ENCODE measurements around the gene GTPBP3.

Gene GTPBP3

DNA sequence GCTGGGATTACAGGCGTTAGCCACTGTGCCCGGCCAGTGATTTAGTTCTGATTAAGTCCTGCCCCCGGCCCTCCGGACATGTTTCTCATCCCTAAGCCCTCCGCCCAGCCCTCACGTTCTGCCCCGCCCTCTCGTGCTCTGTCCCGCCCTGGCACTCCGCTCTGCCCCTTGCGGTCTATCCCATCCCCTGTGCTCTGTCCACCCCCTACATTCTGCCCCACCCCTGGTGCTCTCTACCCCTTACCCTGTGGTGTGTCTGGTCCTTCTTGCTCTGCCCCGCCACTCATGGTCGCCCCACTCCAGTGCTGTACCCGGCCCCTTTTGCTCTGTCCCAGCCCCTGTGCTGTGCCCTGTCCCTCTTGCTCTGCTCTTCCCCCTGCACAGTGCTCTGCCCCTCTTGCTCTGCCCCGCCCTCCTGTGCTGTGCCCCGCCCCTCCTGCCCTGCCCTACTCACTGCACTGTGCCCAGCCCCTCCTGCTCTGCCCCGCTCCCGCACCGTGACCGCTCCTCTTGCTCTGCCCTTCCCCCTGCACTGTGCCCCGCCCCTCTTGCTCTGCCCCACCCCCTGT is 3.0 kb downstream of the GTPBP3 start:
- peaks cover 14% of the 10 kb centered on the region; the same call in 1 of the 2 replicates for H3K79me2 ChIP-seq (ENCODE audit: insufficient read depth, low read length)
- no peaks in the 10 kb centered on the region for H3K9me3 ChIP-seq (ENCODE audit: insufficient read depth, low read length)
- no peak overlapping the region for H2AFZ ChIP-seq (ENCODE audit: low read depth, low read length, severe bottlenecking)
- H3K4me2 ChIP-seq (ENCODE audit: low read depth, low read length, poor library complexity, severe bottlenecking) = no peak overlapping the region
- no peaks in the 10 kb centered on the region for H3K27me3 ChIP-seq (ENCODE audit: low read length)
- no peaks in the 10 kb centered on the region for H4K20me1 ChIP-seq (ENCODE audit: low read depth, low read length)
- H3F3A ChIP-seq (ENCODE audit: insufficient read depth) = peaks cover 8% of the 10 kb centered on the region
- TF ChIP-seq EZH2phosphoT487 (conservative IDR thresholded peaks at IDR 0.05; ENCODE audit: low read length) = no peak
- TF ChIP-seq, protein P1, sequence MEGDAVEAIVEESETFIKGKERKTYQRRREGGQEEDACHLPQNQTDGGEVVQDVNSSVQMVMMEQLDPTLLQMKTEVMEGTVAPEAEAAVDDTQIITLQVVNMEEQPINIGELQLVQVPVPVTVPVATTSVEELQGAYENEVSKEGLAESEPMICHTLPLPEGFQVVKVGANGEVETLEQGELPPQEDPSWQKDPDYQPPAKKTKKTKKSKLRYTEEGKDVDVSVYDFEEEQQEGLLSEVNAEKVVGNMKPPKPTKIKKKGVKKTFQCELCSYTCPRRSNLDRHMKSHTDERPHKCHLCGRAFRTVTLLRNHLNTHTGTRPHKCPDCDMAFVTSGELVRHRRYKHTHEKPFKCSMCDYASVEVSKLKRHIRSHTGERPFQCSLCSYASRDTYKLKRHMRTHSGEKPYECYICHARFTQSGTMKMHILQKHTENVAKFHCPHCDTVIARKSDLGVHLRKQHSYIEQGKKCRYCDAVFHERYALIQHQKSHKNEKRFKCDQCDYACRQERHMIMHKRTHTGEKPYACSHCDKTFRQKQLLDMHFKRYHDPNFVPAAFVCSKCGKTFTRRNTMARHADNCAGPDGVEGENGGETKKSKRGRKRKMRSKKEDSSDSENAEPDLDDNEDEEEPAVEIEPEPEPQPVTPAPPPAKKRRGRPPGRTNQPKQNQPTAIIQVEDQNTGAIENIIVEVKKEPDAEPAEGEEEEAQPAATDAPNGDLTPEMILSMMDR (IDR thresholded peaks at IDR 0.05; ENCODE audit: insufficient read depth, low read length, poor library complexity, severe bottlenecking) = no peak
- H3K36me3 ChIP-seq (ENCODE audit: low read length) = 0 out of 2 replicates have a peak, but pooled peaks cover 4% of the 10 kb centered on the region
- no peak overlapping the region for H3K9ac ChIP-seq (ENCODE audit: low read length)
- H3K4me3 ChIP-seq (ENCODE audit: insufficient read depth, low read length, poor library complexity, severe bottlenecking) = no peak overlapping the region
- no peak overlapping the region for H3K27ac ChIP-seq (ENCODE audit: low read depth, low read length)
- no peaks in the 10 kb centered on the region for H3K9me2 ChIP-seq (replicated peaks; ENCODE audit: insufficient read depth, low read length)

DNA sequence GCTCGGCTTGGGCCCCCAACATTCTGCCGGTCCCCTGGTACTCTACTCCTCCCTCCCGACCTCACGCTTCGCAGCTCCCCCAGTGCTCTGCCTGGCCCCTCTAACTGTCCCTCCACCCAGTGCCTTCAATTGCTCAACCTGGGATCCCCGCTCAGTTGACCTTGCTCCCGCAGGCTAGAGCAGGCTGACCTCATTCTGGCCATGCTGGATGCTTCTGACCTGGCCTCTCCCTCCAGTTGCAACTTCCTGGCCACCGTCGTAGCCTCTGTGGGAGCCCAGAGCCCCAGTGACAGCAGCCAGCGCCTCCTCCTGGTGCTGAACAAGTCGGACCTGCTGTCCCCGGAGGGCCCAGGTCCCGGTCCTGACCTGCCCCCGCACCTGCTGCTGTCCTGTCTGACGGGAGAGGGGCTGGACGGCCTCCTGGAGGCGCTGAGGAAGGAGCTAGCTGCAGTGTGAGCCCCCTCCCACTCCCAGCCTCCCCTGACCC is 3.6 kb downstream of the GTPBP3 start:
- no peak overlapping the region for H3K4me2 ChIP-seq (ENCODE audit: low read depth, low read length, poor library complexity, severe bottlenecking)

DNA sequence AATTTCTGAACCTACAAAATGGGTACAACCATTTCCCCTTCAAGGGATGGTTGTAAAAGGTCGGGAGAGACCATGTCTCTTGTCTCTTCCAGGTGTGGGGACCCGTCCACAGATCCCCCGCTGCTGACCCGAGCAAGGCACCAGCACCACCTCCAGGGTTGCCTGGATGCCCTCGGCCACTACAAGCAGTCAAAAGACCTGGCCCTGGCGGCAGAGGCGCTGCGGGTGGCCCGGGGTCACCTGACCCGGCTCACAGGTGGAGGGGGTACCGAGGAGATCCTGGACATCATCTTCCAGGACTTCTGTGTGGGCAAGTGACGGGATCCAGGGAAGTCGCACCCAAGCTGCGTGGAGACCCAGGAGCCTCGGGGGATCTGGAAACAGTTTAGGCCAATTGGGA is 4.0 kb downstream of the GTPBP3 start:
- H3K27ac ChIP-seq (ENCODE audit: low read depth, low read length) = no peak overlapping the region

More for the DNA sequence above, 3.6 kb downstream of the GTPBP3 start:
- Histone ChIP-seq H3K4me3 (ENCODE audit: insufficient read depth, low read length, poor library complexity, severe bottlenecking) (no peak overlapping the region), H3K9ac (ENCODE audit: low read length) (no peak overlapping the region), H3K27me3 (ENCODE audit: low read length) (no peaks in the 10 kb centered on the region), H3K9me3 (ENCODE audit: insufficient read depth, low read length) (no peaks in the 10 kb centered on the region), H2AFZ (ENCODE audit: low read depth, low read length, severe bottlenecking) (no peak overlapping the region), H3K9me2 (replicated peaks; ENCODE audit: insufficient read depth, low read length) (no peaks in the 10 kb centered on the region), H4K20me1 (ENCODE audit: low read depth, low read length) (no peaks in the 10 kb centered on the region), H3K27ac (ENCODE audit: low read depth, low read length) (no peak overlapping the region), H3K36me3 (ENCODE audit: low read length) (0 out of 2 replicates have a peak, but pooled peaks cover 4% of the 10 kb centered on the region), H3F3A (ENCODE audit: insufficient read depth) (peaks cover 8% of the 10 kb centered on the region), H3K79me2 (ENCODE audit: insufficient read depth, low read length) (peaks cover 14% of the 10 kb centered on the region; the same call in 1 of the 2 replicates)
- TF ChIP-seq EZH2phosphoT487 (conservative IDR thresholded peaks at IDR 0.05; ENCODE audit: low read length) = no peak
- TF ChIP-seq, protein P1 (IDR thresholded peaks at IDR 0.05; ENCODE audit: insufficient read depth, low read length, poor library complexity, severe bottlenecking) = no peak

DNA sequence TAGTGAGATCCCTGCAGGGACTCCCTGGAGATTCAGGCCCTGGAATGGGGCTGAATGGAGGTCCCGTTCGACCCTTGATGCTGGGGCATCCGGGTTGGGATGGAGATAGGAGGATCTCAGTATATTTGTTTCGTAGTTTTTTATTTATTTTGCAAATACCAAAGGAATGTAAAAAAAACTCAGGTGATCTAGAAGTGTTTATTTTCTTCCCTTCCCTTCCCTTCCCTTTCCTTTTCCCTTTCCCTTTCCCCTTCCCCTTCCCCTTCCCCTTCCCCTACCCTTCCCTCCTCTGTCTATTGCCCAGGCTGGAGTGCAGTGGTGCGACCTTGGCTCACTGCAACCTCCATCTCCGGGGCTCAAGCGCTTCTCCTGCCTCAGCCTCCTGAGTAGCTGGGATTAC is 4.5 kb downstream of the GTPBP3 start:
- no peak overlapping the region for H3K4me2 ChIP-seq (ENCODE audit: low read depth, low read length, poor library complexity, severe bottlenecking)
- H3K27ac ChIP-seq (ENCODE audit: low read depth, low read length) = no peak overlapping the region
- H2AFZ ChIP-seq (ENCODE audit: low read depth, low read length, severe bottlenecking) = no peak overlapping the region
- H3K9ac ChIP-seq (ENCODE audit: low read length) = no peak overlapping the region
- TF ChIP-seq, protein P1 (IDR thresholded peaks at IDR 0.05; ENCODE audit: insufficient read depth, low read length, poor library complexity, severe bottlenecking) = no peak
- TF ChIP-seq EZH2phosphoT487 (conservative IDR thresholded peaks at IDR 0.05; ENCODE audit: low read length) = no peak
- H3K9me3 ChIP-seq (ENCODE audit: insufficient read depth, low read length) = no peaks in the 10 kb centered on the region
- H3K27me3 ChIP-seq (ENCODE audit: low read length) = no peaks in the 10 kb centered on the region
- 0 out of 2 replicates have a peak, but pooled peaks cover 4% of the 10 kb centered on the region for H3K36me3 ChIP-seq (ENCODE audit: low read length)
- H4K20me1 ChIP-seq (ENCODE audit: low read depth, low read length) = no peaks in the 10 kb centered on the region
- H3K79me2 ChIP-seq (ENCODE audit: insufficient read depth, low read length) = peaks cover 10% of the 10 kb centered on the region; the same call in 1 of the 2 replicates
- peaks cover 8% of the 10 kb centered on the region for H3F3A ChIP-seq (ENCODE audit: insufficient read depth)
- H3K9me2 ChIP-seq (replicated peaks; ENCODE audit: insufficient read depth, low read length) = no peaks in the 10 kb centered on the region
- H3K4me3 ChIP-seq (ENCODE audit: insufficient read depth, low read length, poor library complexity, severe bottlenecking) = no peak overlapping the region

More for the DNA sequence above, 4.0 kb downstream of the GTPBP3 start:
- Histone ChIP-seq H4K20me1 (ENCODE audit: low read depth, low read length) (no peaks in the 10 kb centered on the region), H3F3A (ENCODE audit: insufficient read depth) (peaks cover 8% of the 10 kb centered on the region), H3K36me3 (ENCODE audit: low read length) (0 out of 2 replicates have a peak, but pooled peaks cover 4% of the 10 kb centered on the region), H3K4me3 (ENCODE audit: insufficient read depth, low read length, poor library complexity, severe bottlenecking) (no peak overlapping the region), H3K9me3 (ENCODE audit: insufficient read depth, low read length) (no peaks in the 10 kb centered on the region), H3K79me2 (ENCODE audit: insufficient read depth, low read length) (peaks cover 14% of the 10 kb centered on the region; the same call in 1 of the 2 replicates), H3K9ac (ENCODE audit: low read length) (no peak overlapping the region), H3K9me2 (replicated peaks; ENCODE audit: insufficient read depth, low read length) (no peaks in the 10 kb centered on the region), H3K27me3 (ENCODE audit: low read length) (no peaks in the 10 kb centered on the region), H2AFZ (ENCODE audit: low read depth, low read length, severe bottlenecking) (no peak overlapping the region), H3K4me2 (ENCODE audit: low read depth, low read length, poor library complexity, severe bottlenecking) (no peak overlapping the region)
- TF ChIP-seq EZH2phosphoT487 (conservative IDR thresholded peaks at IDR 0.05; ENCODE audit: low read length) = no peak

All from SU-DHL-6 (cell line).